Left renal cortex interstitium (tissue), 4 donors: ENCODE measurements around the gene DPH1. TPM values are rescaled to one million over a fixed set of nuclear protein-coding genes. Genes with fewer than 3 reads are reported as not detected.
"Not testable (repeated sequence)": the region's sequence is repeated elsewhere in the genome, so short reads cannot be mapped to it uniquely, and the experiment has no call there.

Experiments
- DNase-seq, 4 donors: peaks; one replicate each; pipeline ENCODE4 v3.0.0-alpha.2; 2013; ENCODE audit warnings: low read depth in 4 of 4, low spot score in 2 of 4, missing footprints in 1 of 4
- polyA plus RNA-seq, 4 donors: library from polyadenylated mRNA; unstranded; fragments of 120-200 nt; gene quantifications; one replicate each; pipeline ENCODE4 v1.2.1, GENCODE V29; 2013; ENCODE audit not compliant: insufficient read length in 4 of 4

The DPH1 gene
- polyA plus RNA-seq, 4 donors = 33.1 to 72.4 (median 51.4) TPM

GRCh38 chr17:2004435-2004952 is 25.5 kb upstream of the DPH1 start:
- no peak for DNase-seq

- no peak for DNase-seq
Observed at GRCh38 chr17:2008332-2009126, 21.4 kb upstream of the DPH1 start.

- no peak for DNase-seq
Observed at GRCh38 chr17:2009737-2010136, 20.2 kb upstream of the DPH1 start.

GRCh38 chr17:2011411-2012371 is 18.3 kb upstream of the DPH1 start:
- no peak for DNase-seq

GRCh38 chr17:2012499-2012898 is 17.5 kb upstream of the DPH1 start:
- DNase-seq = no peak

DNA sequence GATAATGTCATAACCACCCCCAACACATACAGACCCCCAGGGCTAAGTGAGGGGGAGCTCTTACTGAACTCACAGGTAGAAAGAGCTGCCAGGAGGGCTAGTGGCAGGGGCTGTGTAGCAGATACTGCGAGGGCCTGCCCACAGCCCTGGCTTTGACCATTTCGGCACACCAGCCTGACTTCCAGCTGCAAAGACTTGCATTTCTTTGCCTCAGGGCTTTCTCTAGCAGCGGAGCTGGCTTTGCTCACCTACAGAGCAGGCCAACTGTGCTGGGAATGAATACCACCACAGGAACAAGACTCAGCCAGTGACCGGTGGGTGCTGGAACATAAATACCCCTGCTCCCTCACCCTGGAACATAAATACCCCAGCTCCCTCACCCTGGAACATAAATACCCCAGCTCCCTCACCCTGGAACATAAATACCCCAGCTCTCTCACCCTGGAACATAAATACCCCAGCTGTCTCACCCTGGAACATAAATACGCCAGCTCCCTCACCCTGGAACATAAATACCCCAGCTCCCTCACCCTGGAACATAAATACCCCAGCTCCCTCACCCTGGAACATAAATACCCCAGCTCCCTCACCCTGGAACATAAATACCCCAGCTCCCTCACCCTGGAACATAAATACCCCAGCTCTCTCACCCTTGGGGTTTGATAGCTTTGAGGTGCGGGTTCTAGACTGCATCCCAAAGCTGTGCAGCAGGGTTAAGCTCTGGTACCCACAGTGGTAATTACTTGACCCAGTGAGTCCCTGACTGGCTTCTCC is 16.5 kb upstream of the DPH1 start:
- not testable (repeated sequence) for DNase-seq

GRCh38 chr17:2013994-2014317 is 16.0 kb upstream of the DPH1 start:
- no peak for DNase-seq

DNA sequence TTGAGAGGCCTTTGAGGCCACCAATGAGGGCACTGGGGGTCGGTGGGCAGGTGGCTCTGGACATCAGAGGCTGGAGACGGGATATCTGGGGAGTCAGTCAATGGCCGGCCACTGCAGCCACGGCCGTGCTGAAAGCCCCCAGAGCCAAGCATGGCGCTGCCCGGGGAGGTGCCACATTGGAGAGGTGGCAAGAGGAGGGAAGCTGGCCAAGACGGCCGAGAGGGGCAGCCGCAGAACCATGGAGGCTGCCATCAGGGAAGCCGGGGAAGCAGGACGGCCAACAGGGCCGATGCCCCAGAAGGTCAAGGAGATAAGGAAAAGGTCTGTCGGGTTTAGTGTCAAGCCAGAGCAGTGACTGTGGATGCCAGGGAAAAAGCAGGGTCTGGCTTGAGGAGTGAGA is 14.6 kb upstream of the DPH1 start:
- DNase-seq = no peak

GRCh38 chr17:2016494-2016893 is 13.5 kb upstream of the DPH1 start:
- DNase-seq = no peak

DNA sequence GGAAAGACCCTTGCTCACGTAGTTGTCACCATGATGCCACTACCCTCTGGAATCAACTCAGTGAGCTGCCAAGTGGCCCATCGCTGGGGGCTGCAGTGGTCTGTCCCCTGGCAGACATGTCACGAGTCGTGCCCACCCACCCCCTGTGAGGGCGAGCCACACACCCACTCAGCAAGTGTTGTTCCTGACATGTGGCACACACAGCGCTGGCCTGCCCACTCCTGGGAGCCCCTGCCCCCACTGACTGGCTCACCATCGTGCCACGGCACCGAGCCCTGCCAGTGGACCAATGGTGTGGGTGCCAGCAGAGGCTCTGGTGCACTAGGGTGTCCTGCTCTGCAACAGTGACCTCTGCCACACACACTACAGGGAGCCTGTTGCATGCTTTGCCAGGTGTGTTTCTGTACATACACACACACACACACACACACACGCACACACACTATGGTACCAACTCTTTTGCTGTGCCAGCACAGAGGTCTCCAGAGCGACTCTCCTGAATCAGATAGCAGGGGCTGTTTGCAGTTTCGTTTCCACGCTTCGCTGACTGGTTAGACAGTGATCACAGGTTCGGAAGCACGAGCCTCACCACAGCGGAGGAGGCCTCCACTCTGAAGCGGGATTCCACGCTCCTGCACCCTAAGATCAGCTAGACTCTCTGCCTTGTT is 12.5 kb upstream of the DPH1 start:
- no peak for DNase-seq

DNA sequence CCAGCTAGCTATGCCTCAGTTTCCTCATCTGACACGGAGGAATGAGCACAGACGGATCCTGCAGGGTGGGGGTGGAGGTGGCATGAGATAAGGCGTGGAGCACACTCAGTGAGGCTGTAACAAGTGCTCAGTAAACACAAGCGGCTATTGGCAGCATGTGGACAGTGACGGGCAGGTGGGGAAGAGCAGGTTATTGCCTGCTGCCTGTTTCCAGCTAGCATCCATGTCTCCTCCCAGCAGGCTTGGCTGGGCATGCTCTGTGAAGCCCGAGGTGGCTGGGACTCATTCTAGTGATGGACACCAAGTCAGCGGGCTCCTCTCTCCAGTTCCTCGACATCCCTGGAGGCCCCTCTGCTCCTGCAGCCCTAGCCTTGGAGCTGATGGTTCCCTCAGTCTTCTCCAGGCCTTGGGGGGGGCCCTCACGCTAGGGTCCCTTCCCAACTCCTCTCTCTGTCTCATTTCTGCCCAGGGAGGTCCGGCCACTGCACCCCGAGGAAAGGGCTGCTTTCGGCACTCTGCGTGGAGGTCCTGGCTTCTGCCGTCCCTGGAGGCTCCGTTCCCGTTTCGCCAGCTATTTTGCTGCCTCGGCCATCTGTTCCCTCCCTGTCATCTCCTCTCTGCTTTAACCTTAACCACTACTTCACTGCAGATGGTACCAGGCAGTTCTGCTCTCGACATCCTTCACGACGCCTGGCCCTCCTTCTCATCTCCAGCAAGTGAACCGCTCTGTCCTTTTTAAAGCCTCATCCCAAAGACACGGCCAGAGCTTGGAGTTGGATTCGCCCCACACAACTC is 11.0 kb upstream of the DPH1 start:
- DNase-seq = no peak

DNA sequence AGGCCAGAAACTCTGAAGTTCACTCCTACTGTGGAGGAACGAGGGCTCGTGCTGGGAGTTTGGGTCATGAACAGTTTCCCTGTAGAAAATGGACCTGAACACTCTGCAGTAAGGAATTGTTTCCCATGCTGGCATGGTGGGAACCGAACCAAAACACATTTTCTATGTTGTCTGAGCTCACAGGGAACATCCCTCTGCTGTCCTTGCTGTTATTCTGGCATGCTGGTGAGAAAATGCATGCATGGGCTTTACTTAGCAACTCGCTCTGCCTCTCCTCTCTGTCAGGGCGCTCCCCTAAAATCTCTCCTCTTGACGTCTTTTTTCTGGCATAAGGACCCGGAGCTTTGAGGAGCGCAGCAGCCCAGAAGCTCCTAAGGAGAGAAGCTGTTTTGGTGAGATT is 10.2 kb upstream of the DPH1 start:
- DNase-seq = no peak

GRCh38 chr17:2020721-2021120 is 9.2 kb upstream of the DPH1 start:
- no peak for DNase-seq

GRCh38 chr17:2022647-2023240 is 7.2 kb upstream of the DPH1 start:
- DNase-seq = no peak

- no peak for DNase-seq
Observed at GRCh38 chr17:2023256-2023655, 6.7 kb upstream of the DPH1 start.

DNA sequence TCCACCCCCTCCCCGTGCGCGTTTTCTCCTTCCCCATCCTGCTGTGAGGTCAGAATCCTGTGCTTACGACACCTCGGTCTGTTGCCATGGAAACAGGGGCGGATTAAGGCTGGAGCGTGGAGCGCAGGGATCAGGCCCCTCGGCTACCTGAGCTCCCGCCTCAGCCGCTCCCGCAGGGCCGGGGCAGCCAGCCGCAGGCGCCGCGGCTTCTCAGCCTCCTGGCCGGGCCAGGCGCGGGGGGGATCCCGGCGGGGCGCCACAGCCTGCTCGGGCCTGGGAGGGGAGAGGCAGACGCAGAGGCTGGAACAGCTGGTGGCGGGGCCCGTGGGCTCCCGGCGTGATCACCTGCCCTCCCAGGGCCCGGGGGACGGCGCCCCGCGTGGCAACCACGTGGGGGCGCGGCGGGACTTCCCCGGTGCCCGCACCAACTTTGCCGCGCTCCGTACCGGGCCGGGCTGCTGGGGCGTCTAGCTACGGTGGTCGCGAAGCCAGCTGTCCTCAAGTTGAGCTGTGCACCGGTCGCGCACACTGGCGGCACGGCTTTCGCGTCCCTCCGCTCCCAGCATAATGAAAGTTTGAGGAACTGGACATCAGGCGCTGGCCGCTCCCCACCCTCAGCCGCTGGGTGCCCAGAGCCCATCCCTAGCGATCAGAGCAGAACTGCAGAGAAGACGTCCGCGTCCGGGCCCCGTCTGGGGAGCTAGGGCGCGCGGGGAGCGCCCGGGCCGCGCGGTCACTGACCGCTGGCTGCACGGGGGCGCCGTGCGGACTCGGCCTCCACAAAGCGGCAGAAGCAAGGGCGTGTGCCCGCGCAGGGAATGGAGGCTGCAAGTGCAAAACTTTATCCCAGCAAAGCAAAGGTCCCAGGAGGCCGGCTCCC is 6.0 kb upstream of the DPH1 start:
- no peak for DNase-seq

- no peak for DNase-seq
Observed at GRCh38 chr17:2024572-2025219, 5.3 kb upstream of the DPH1 start.

DNA sequence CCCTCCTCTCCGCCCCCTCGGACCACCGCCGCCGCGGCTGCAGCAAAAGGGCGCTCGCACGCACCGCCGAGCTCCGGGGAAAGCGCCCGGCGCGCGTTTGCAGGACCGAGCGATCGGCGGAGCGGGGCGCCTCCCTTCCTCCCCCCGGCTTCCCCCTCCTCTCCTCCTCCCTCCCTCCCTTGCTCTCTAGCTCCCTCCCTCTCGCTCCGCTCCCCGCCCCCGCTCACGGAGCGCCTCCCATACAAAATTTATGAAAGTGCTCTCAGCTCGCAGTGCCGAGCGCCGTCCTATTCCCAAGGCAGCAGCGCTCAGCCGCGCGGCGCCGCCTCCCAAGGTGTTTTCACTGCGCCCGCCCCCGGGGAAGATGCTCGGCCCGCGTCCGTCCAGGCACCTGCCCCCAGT is 4.7 kb upstream of the DPH1 start, which contains the start of gene RTN4RL1:
Gene RTN4RL1 (minus strand): TSS at position 115 of the 402 bp plus-strand sequence. CDS start 469 bp downstream, outside the sequence.
- DNase-seq = no peak
